Hepatocyte (in vitro differentiated cells): ENCODE data around the gene NOTCH1.

Experiments used
- EZH2 ChIP-seq: fragments of 200-600 bp; sonication (generic); IDR thresholded peaks from 2 replicates; pipeline ENCODE4 v1.6.1; 2016; ENCODE audit warnings: antibody characterized with exemption, mild to moderate bottlenecking, borderline replicate concordance
- TF ChIP-seq, protein P1 (sequence below): fragments of 200-600 bp; sonication (generic); IDR thresholded peaks from 2 replicates; pipeline ENCODE4 v1.5.1; 2016; ENCODE audit warnings: antibody characterized with exemption, mild to moderate bottlenecking; ENCODE audit not compliant: poor library complexity

DNA sequence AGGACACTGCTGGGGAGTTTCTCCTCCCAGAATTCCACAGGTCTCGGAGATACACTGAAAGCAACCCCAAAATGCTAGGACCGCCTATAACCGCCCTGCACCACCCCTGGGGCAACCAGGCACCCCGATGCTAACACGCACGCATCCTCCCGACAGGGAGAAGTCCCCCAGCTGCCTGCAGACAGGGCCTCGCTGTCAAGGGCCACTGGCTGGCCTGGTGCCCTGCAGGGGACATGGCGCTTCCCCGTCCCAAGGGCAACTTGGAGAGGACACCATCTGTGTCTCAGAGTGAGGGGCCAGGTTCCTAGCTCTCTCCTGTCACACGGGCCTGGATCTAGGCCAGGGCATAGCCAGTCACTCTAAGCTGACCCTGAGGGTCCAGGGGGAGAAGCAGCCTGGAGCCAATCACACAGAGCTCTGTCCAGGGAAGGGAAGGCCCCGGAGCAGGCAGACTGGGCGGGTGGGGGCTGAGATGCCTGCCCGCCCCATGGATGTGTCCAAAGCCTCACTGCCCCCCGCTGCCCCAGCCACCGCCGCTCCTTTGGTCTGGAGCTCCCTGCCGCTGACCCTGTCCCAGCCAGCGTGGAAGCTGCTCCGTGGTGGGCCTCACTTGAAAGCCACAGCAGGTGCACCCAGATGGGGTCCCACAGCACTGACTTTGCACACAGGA lies 9.7 kb downstream of the NOTCH1 start:
- TF ChIP-seq, protein P1, sequence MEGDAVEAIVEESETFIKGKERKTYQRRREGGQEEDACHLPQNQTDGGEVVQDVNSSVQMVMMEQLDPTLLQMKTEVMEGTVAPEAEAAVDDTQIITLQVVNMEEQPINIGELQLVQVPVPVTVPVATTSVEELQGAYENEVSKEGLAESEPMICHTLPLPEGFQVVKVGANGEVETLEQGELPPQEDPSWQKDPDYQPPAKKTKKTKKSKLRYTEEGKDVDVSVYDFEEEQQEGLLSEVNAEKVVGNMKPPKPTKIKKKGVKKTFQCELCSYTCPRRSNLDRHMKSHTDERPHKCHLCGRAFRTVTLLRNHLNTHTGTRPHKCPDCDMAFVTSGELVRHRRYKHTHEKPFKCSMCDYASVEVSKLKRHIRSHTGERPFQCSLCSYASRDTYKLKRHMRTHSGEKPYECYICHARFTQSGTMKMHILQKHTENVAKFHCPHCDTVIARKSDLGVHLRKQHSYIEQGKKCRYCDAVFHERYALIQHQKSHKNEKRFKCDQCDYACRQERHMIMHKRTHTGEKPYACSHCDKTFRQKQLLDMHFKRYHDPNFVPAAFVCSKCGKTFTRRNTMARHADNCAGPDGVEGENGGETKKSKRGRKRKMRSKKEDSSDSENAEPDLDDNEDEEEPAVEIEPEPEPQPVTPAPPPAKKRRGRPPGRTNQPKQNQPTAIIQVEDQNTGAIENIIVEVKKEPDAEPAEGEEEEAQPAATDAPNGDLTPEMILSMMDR = no peak
- TF ChIP-seq EZH2 = no peak
